Osteoblast (primary cell): ENCODE measurements around the gene CEP112. TPM values are rescaled to one million over a fixed set of nuclear protein-coding genes. Genes with fewer than 3 reads are reported as not detected.

Experiments used
- DNase-seq: peaks from one replicate; pipeline ENCODE4 v3.0.0; 2011; ENCODE audit warnings: low spot score, mixed read lengths; ENCODE audit not compliant: insufficient read length; ENCODE audit errors: missing footprints
- H2AFZ ChIP-seq: 2 replicates; pipeline ENCODE4 v1.6.0; 2011; ENCODE audit warnings: mild to moderate bottlenecking, low read length
- H3K27ac ChIP-seq: 2 replicates; pipeline ENCODE4 v1.5.1; 2011; ENCODE audit warnings: mild to moderate bottlenecking, low read depth, low read length, moderate library complexity
- H3K27me3 ChIP-seq: 2 replicates; pipeline ENCODE4 v1.6.0; 2012; ENCODE audit warnings: mild to moderate bottlenecking, control low read depth, inconsistent platforms, low read length, moderate library complexity; ENCODE audit not compliant: insufficient read depth
- H3K36me3 ChIP-seq: 2 replicates; pipeline ENCODE4 v1.5.1; 2011; ENCODE audit warnings: mild to moderate bottlenecking, low read length, control low read depth, moderate library complexity; ENCODE audit not compliant: insufficient read depth
- H3K4me1 ChIP-seq: 2 replicates; pipeline ENCODE4 v1.5.1; 2011; ENCODE audit warnings: mild to moderate bottlenecking, low read length, control low read depth, moderate library complexity; ENCODE audit not compliant: insufficient read depth
- H3K4me2 ChIP-seq: 2 replicates; pipeline ENCODE4 v1.6.0; 2011; ENCODE audit warnings: mild to moderate bottlenecking, low read length; ENCODE audit not compliant: insufficient read depth
- H3K4me3 ChIP-seq: fragments of 200-600 bp; sonication (generic); 3 replicates; pipeline ENCODE4 v1.5.1; 2012; ENCODE audit warnings: mild to moderate bottlenecking, low read length, inconsistent platforms; ENCODE audit not compliant: insufficient read depth
- H3K79me2 ChIP-seq: 2 replicates; pipeline ENCODE4 v1.6.0; 2012; ENCODE audit warnings: mild to moderate bottlenecking, low read length, control low read depth, inconsistent platforms; ENCODE audit not compliant: insufficient read depth
- H3K9me3 ChIP-seq: 2 replicates; pipeline ENCODE4 v1.5.1; 2011; ENCODE audit warnings: low read depth, low read length, control low read depth
- H4K20me1 ChIP-seq: 2 replicates; pipeline ENCODE4 v1.6.0; 2012; ENCODE audit warnings: mild to moderate bottlenecking, low read length, control low read depth; ENCODE audit not compliant: insufficient read depth
- total RNA-seq: library from RNA; depleted of rRNA; stranded (reverse); fragments of >200 nt; gene quantifications from 2 replicates; pipeline ENCODE4 v1.2.3, GENCODE V29; 2012
- TF ChIP-seq, protein P1 (sequence below): IDR thresholded peaks from 2 replicates; pipeline ENCODE4 v1.5.1; 2011; ENCODE audit warnings: mild to moderate bottlenecking, low read depth, low read length, moderate library complexity; ENCODE audit errors: extremely low read depth

The CEP112 gene
- total RNA-seq, 1 donor = 8.3 TPM

DNA sequence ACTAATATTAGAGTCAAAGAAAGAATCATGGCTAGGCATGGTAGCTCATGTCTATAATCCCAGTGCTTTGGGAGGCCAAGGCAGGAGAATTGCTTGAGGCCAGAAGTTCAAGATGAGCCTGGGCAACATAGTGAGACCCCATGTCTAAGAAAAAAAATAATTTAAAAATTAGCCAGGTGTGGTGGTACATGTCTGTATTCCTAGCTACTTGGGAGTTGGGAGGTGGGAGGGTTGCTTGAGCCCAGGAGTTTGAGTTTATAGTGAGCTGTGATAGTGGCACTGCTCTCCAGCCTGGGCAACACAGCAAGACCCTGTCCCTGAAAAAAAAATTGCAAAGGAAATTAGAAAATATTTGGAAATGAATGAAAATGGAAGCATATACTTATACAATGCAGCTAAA, 420.2 kb downstream of the CEP112 start:
- Histone ChIP-seq H3K4me2 (no peak overlapping the region), H3K27me3 (no peaks in the 10 kb centered on the region), H3K27ac (no peak overlapping the region), H2AFZ (no peak overlapping the region), H4K20me1 (no peaks in the 10 kb centered on the region), H3K4me3 (no peak overlapping the region), H3K36me3 (no peaks in the 10 kb centered on the region), H3K79me2 (no peaks in the 10 kb centered on the region), H3K9me3 (no peaks in the 10 kb centered on the region), H3K4me1 (no peaks in the 10 kb centered on the region)
- DNase-seq = no peak
- TF ChIP-seq, protein P1, sequence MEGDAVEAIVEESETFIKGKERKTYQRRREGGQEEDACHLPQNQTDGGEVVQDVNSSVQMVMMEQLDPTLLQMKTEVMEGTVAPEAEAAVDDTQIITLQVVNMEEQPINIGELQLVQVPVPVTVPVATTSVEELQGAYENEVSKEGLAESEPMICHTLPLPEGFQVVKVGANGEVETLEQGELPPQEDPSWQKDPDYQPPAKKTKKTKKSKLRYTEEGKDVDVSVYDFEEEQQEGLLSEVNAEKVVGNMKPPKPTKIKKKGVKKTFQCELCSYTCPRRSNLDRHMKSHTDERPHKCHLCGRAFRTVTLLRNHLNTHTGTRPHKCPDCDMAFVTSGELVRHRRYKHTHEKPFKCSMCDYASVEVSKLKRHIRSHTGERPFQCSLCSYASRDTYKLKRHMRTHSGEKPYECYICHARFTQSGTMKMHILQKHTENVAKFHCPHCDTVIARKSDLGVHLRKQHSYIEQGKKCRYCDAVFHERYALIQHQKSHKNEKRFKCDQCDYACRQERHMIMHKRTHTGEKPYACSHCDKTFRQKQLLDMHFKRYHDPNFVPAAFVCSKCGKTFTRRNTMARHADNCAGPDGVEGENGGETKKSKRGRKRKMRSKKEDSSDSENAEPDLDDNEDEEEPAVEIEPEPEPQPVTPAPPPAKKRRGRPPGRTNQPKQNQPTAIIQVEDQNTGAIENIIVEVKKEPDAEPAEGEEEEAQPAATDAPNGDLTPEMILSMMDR = no peak

DNA sequence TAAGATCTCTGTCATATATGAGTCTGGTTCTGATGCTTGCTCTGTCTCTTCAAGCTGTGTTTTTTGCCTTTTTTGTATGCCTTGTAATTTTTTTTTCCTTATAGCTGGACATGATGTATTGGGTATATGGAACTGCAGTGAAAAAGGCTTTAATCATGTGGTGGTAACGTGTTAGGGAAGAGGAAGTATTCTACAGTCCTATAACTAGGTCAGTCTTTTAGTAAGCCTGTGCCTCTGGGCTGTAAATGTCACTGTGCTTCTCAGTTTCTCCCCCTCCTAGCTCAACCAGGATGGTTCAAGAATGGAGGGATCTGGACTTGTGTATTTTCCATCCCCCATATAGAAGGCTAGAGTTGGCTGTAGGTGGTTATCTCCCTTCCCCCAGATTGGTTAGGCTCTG, 428.1 kb downstream of the CEP112 start:
- Histone ChIP-seq H3K4me3 (no peak overlapping the region), H3K27me3 (no peaks in the 10 kb centered on the region), H4K20me1 (no peaks in the 10 kb centered on the region), H3K4me2 (no peak overlapping the region), H3K79me2 (no peaks in the 10 kb centered on the region), H2AFZ (no peak overlapping the region), H3K27ac (no peak overlapping the region), H3K9me3 (no peaks in the 10 kb centered on the region), H3K36me3 (no peaks in the 10 kb centered on the region), H3K4me1 (no peaks in the 10 kb centered on the region)
- TF ChIP-seq, protein P1 = no peak
- no peak for DNase-seq

DNA sequence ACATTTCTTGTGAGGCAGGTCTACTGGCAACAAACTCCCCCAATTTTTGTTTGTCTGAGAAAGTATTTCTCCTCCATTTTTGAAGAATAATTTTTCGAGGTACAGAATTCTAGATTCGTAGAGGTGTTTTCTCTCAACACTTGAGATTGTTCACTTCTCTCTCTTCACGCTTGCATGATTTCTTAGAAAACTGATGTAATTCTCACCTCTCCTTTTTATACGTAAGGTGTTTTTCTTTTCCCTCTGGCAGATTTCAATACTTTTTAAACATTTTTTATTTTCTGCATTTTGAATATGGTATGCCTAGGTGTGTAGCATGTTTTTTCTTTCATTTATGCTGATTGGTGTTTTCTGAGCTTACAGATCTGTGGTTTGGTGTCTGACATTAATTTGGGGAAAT, 429.0 kb downstream of the CEP112 start:
- Histone ChIP-seq H3K4me3 (no peak overlapping the region), H3K36me3 (no peaks in the 10 kb centered on the region)

DNA sequence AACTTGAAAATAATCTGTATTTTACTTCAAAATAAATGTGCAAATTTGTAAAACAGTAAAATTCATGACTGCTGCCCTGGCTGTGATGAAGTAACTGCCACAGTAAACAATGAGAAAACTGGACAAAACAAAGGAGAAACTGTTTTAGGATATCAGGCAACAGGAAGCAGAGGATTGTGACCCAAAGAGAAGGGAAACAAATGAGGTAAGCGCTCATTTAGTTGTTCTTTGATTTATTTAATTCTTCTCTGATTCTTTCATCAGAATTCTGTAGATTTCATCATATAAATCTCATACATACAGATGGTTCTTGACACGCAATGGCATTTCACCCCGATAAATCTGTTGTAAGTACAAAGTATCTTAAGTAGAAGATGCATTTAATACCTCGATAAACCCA, 432.4 kb downstream of the CEP112 start:
- Histone ChIP-seq H3K79me2 (no peaks in the 10 kb centered on the region), H3K4me3 (no peak overlapping the region), H3K4me1 (no peaks in the 10 kb centered on the region), H2AFZ (no peak overlapping the region), H4K20me1 (no peaks in the 10 kb centered on the region), H3K9me3 (no peaks in the 10 kb centered on the region), H3K27me3 (no peaks in the 10 kb centered on the region), H3K36me3 (no peaks in the 10 kb centered on the region), H3K27ac (no peak overlapping the region), H3K4me2 (no peak overlapping the region)
- no peak for DNase-seq
- TF ChIP-seq, protein P1 = no peak

More for the DNA sequence above, 429.0 kb downstream of the CEP112 start:
- TF ChIP-seq, protein P1 = no peak
- Histone ChIP-seq H3K9me3 (no peaks in the 10 kb centered on the region), H3K27me3 (no peaks in the 10 kb centered on the region), H2AFZ (no peak overlapping the region), H3K79me2 (no peaks in the 10 kb centered on the region), H3K27ac (no peak overlapping the region), H3K4me2 (no peak overlapping the region), H3K4me1 (no peaks in the 10 kb centered on the region), H4K20me1 (no peaks in the 10 kb centered on the region)
- DNase-seq = no peak
